ENCODE results near the gene RPRD2. TPM values are rescaled to one million over a fixed set of nuclear protein-coding genes. Genes with fewer than 3 reads are reported as not detected.

RPRD2 gene
- total RNA-seq, 1 donor from 2014 or later = 24.4 TPM

DNA sequence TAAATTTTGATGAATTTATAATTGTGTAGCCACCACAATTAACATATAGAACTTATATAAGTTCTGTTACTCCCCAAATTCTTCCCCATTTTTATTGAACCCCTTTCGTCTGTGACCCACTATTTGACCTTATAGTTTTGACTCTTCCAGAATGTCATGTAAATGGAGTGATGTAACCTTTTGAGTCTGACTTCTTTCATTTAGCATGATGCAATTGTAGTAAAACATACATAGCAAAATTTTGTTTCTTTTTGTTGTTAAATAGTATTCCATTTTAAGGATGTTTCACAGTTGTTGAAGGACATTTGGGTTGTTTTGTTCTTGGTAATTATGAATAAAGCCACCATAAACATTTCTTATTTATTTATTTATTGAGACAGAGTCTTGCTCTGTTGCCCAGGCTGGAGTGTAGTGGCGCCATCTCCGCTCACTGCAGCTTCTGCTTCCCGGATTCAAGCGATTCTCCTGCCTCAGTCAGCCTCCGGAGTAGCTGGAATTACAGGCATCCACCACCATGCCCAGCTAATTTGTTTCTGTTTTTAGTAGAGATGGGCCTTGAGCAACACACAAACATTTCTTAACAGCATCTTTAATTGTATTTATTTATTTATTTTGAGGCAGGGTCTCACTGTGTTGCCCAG, 33.6 kb downstream of the RPRD2 start:
- H3K4me1 Mint-ChIP-seq (ENCODE audit: low read depth) = no peaks in the 10 kb centered on the region
- no peak overlapping the region for H3K27ac Mint-ChIP-seq
- H3K4me3 Mint-ChIP-seq = no peak overlapping the region
- peaks cover 10% of the 10 kb centered on the region for H3K9me3 Mint-ChIP-seq
- H3K27me3 Mint-ChIP-seq (ENCODE audit: insufficient read depth) = no peaks in the 10 kb centered on the region
- DNase-seq (ENCODE audit: low spot score) = no peak
- intact Hi-C loops (cut with micrococcal nuclease) = no loop called here
- peaks cover 14% of the 10 kb centered on the region for H3K36me3 Mint-ChIP-seq (ENCODE audit: low read depth)

DNA sequence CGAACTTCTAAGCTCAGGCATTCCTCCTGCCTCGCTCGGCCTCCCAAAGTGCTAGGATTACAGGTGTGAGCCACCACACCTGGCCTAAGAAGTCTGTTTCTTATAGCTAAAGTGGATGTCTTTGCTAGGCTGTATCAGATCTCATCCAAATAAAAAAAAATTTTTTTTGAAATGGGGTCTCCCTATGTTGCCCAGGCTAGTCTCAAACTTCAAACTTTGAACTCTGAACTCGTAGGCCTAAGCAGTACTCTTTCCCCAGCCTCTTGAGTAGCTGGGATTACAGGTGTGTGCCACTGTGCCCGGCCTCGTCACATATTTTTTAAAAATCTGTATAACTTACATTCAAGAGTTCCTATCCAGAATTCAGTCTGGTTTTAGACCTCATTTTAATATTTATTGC, 40.5 kb downstream of the RPRD2 start:
- Mint-ChIP-seq H3K27me3 (ENCODE audit: insufficient read depth) (no peaks in the 10 kb centered on the region), H3K4me3 (no peak overlapping the region), H3K9me3 (peaks cover 6% of the 10 kb centered on the region), H3K36me3 (ENCODE audit: low read depth) (peaks cover 5% of the 10 kb centered on the region), H3K4me1 (ENCODE audit: low read depth) (peaks cover 7% of the 10 kb centered on the region), H3K27ac (no peak overlapping the region)
- no peak for DNase-seq (ENCODE audit: low spot score)
- intact Hi-C loops (cut with micrococcal nuclease) = no loop called here

DNA sequence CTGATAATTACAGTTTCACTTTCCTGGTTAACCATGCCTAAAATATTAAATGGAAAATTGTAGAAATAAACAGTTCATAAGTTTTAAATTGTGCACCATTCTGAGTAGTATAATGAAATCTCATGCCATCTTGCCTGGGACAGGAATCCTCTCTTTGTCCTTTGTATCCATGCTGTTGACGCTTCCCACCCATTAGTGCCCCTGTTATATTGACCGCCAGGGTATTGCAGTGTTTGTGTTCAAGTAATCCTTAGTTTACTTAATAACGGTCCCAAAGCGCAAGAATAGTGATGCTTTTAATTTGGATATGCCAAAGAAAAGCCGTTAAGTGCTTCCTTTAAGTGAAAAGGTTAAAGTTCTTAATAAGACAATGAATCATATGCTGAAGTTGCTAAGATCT, 41.7 kb downstream of the RPRD2 start:
- no peak overlapping the region for H3K27ac Mint-ChIP-seq
- no peak overlapping the region for H3K4me3 Mint-ChIP-seq
- no peaks in the 10 kb centered on the region for H3K9me3 Mint-ChIP-seq
- DNase-seq (ENCODE audit: low spot score) = no peak
- H3K4me1 Mint-ChIP-seq (ENCODE audit: low read depth) = peaks cover 15% of the 10 kb centered on the region
- no peaks in the 10 kb centered on the region for H3K27me3 Mint-ChIP-seq (ENCODE audit: insufficient read depth)
- intact Hi-C loops (cut with micrococcal nuclease) = no loop called here
- peaks cover 3% of the 10 kb centered on the region for H3K36me3 Mint-ChIP-seq (ENCODE audit: low read depth)

DNA sequence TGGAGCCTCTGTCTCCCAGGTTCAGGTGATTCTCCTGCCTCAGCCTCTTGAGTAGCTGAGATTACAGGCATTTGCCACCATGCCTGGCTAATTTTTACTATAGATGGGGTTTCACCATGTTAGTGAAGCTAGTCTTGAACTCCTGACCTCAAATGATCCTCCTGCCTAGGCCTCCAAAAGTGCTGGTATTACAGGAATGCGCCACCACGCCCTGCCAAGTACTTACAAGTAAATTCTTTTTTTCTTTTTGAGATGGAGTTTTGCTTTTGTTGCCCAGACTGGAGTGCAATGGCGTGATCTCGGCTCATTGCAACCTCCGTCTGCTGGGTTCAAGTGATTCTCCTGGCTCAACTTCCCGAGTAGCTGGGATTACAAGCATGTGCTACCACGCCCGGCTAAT, 42.5 kb downstream of the RPRD2 start:
- H3K4me1 Mint-ChIP-seq (ENCODE audit: low read depth) = peaks cover 16% of the 10 kb centered on the region
- intact Hi-C loops (cut with micrococcal nuclease) = no loop called here
- no peak overlapping the region for H3K4me3 Mint-ChIP-seq
- no peak for DNase-seq (ENCODE audit: low spot score)
- H3K27me3 Mint-ChIP-seq (ENCODE audit: insufficient read depth) = no peaks in the 10 kb centered on the region
- no peak overlapping the region for H3K27ac Mint-ChIP-seq
- H3K36me3 Mint-ChIP-seq (ENCODE audit: low read depth) = peaks cover 3% of the 10 kb centered on the region
- no peaks in the 10 kb centered on the region for H3K9me3 Mint-ChIP-seq

DNA sequence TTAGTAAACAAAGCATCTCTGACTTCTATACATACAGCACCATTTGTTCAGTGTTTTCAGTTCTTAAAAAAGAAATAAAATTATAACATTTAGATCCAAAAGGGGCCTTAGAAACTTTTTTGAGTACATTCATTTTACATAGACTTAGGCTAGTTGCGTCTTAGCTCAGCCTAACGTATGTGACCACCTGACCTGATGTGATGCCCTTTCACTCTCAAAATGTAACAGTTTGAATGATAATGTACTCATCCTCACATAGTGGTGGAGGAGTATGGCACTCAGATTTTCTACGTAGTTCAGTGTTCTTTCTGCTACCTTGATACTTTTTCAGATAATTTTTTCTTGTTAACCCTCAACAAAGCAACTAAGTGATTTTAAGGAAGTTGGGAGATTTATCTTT, 43.4 kb downstream of the RPRD2 start:
- intact Hi-C loops (cut with micrococcal nuclease) = no loop called here
- DNase-seq (ENCODE audit: low spot score) = no peak
- Mint-ChIP-seq H3K4me3 (no peak overlapping the region), H3K27ac (no peak overlapping the region), H3K27me3 (ENCODE audit: insufficient read depth) (no peaks in the 10 kb centered on the region), H3K4me1 (ENCODE audit: low read depth) (peaks cover 18% of the 10 kb centered on the region), H3K36me3 (ENCODE audit: low read depth) (peaks cover 3% of the 10 kb centered on the region), H3K9me3 (no peaks in the 10 kb centered on the region)

DNA sequence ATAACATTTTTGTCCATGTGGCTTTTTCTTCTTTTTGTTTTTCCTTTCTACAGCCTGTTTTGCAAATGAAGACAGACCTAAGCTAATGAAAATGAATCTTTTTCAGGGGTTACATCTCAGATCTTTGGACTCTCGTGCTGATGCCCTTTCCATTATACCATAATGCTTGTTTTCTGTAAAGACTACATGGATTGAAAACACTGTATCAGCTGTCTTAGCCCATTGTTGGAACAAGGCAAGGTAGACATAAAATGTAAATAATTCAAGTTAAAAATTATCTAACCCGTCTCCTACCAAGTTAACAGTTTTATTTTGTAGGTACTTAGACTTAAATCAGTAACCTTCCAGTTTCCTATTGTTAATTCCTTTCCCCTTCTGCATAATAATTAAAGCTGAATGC, 44.9 kb downstream of the RPRD2 start:
- no peak overlapping the region for H3K4me3 Mint-ChIP-seq
- H3K4me1 Mint-ChIP-seq (ENCODE audit: low read depth) = peaks cover 26% of the 10 kb centered on the region
- H3K9me3 Mint-ChIP-seq = no peaks in the 10 kb centered on the region
- no peaks in the 10 kb centered on the region for H3K27me3 Mint-ChIP-seq (ENCODE audit: insufficient read depth)
- peaks cover 2% of the 10 kb centered on the region for H3K36me3 Mint-ChIP-seq (ENCODE audit: low read depth)
- intact Hi-C loops (cut with micrococcal nuclease) = no loop called here
- H3K27ac Mint-ChIP-seq = no peak overlapping the region
- no peak for DNase-seq (ENCODE audit: low spot score)

DNA sequence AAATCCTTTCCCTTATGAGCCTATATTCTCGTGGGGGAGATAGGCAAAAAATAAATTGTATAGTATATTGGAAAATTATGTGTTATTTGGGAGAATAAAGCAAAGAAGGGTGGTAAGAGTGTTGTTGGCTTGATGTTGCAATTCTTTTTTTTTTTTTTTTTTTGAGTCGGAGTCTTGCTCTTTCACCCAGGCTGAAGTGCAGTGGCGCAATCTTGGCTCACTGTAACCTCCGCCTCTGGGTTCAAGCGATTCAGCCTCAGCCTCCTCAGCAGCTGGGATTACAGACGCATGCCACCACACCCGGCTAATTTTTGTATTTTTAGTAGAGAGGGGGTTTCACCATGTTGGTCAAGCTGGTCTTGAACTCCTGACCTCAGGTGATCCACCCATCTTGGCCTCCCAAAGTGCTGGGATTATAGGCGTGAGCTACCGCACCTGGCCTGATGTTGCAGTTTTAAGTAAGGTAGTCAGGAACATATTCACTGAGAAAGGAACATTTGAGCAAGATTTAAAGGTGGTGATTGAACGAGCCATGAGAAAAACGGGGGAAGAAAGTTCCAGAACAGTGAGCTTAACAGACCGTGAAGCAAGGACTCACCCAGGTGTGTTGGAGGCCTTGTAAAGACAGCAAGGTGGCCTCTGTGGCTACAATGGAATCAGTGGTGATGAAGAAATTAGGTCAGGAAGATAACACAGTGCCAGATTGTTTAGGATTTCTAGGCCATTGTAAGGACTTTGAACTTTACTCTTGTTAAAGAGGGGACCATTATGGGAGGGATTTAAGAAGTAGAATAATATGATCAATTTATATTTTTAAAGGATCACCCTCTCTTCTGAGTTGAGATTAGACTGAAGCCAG, 45.8 kb downstream of the RPRD2 start:
- no peaks in the 10 kb centered on the region for H3K9me3 Mint-ChIP-seq
- intact Hi-C loops (cut with micrococcal nuclease) = no loop called here
- H3K4me3 Mint-ChIP-seq = no peak overlapping the region
- H3K4me1 Mint-ChIP-seq (ENCODE audit: low read depth) = peaks cover 26% of the 10 kb centered on the region
- DNase-seq (ENCODE audit: low spot score) = no peak
- no peaks in the 10 kb centered on the region for H3K27me3 Mint-ChIP-seq (ENCODE audit: insufficient read depth)
- peaks cover 3% of the 10 kb centered on the region for H3K36me3 Mint-ChIP-seq (ENCODE audit: low read depth)
- no peak overlapping the region for H3K27ac Mint-ChIP-seq

DNA sequence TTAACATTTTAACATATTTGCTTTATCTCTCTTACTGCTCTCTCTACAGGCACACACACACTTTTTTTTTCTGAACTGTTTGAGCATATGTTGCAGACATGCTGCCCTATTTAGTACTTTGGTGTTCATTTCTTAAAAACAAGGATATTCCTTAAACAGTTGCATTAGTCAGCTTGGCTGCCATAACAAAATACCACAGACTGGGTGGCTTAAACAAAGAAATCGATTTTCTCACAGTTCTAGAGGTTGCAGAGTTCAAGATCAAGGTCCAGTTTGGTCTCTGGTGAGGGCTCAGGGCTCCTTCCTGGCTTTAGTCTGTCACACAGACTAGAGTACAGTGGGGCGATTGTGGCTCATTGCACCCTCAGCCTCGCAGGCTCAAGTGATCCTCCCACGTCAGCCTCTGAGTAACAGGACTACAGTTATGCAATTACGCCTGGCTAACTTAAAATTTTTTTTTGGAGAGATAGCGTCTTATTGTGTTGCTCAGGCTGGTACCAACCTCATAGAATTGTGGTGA, 46.7 kb downstream of the RPRD2 start:
- intact Hi-C loops (cut with micrococcal nuclease) = loop anchor here (1.0 kb wide), 1 partner anchor 10 kb away; no protein-coding TSS in a partner anchor
- peaks cover 25% of the 10 kb centered on the region for H3K4me1 Mint-ChIP-seq (ENCODE audit: low read depth)
- no peaks in the 10 kb centered on the region for H3K27me3 Mint-ChIP-seq (ENCODE audit: insufficient read depth)
- no peak overlapping the region for H3K27ac Mint-ChIP-seq
- peaks cover 2% of the 10 kb centered on the region for H3K36me3 Mint-ChIP-seq (ENCODE audit: low read depth)
- no peak for DNase-seq (ENCODE audit: low spot score)
- no peak overlapping the region for H3K4me3 Mint-ChIP-seq
- no peaks in the 10 kb centered on the region for H3K9me3 Mint-ChIP-seq

DNA sequence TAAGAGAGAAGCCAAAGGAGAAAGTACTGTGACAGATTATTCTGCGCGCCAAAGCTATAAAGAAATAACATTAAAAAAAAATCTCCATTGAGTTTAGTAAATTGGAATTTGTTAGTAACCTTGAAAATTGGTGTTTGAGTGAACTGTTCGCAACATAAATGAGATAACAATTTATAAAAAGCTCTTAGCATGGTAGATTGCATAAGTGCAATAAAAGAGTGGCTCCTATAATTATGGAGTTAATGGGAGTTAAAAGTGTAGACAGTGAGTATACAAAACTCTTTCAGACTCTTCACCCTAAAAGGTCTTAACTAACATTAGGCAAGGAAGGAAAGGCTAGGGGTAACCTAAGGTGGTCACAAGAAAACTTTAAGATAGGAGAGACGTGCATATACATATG, 50.6 kb downstream of the RPRD2 start:
- no peak overlapping the region for H3K27ac Mint-ChIP-seq
- H3K27me3 Mint-ChIP-seq (ENCODE audit: insufficient read depth) = no peaks in the 10 kb centered on the region
- H3K9me3 Mint-ChIP-seq = no peaks in the 10 kb centered on the region
- peaks cover 38% of the 10 kb centered on the region for H3K4me1 Mint-ChIP-seq (ENCODE audit: low read depth)
- peaks cover 9% of the 10 kb centered on the region for H3K36me3 Mint-ChIP-seq (ENCODE audit: low read depth)
- H3K4me3 Mint-ChIP-seq = no peak overlapping the region
- intact Hi-C loops (cut with micrococcal nuclease) = no loop called here
- no peak for DNase-seq (ENCODE audit: low spot score)

DNA sequence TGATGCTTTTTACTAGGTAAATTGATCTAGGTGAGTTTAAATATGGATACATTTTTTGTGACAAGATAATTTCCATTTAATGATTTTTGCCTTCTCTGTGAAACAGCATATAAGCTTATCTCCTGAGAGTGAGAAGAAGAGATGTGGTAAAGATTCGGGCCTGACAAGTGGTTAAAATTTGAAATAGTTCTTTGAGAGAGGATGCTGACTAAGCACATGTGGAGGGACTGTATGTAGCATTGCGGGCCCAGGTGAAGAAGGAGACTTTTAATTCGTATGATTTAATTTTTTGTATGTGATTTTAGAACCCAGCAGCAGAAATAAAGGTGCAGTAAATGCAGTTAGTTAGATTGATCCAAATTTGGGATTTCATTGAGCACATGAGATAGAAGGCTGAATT, 51.9 kb downstream of the RPRD2 start:
- Mint-ChIP-seq H3K4me1 (ENCODE audit: low read depth) (peaks cover 29% of the 10 kb centered on the region), H3K27ac (no peak overlapping the region), H3K9me3 (no peaks in the 10 kb centered on the region), H3K36me3 (ENCODE audit: low read depth) (peaks cover 9% of the 10 kb centered on the region), H3K4me3 (no peak overlapping the region), H3K27me3 (ENCODE audit: insufficient read depth) (no peaks in the 10 kb centered on the region)
- DNase-seq (ENCODE audit: low spot score) = no peak
- intact Hi-C loops (cut with micrococcal nuclease) = no loop called here

DNA sequence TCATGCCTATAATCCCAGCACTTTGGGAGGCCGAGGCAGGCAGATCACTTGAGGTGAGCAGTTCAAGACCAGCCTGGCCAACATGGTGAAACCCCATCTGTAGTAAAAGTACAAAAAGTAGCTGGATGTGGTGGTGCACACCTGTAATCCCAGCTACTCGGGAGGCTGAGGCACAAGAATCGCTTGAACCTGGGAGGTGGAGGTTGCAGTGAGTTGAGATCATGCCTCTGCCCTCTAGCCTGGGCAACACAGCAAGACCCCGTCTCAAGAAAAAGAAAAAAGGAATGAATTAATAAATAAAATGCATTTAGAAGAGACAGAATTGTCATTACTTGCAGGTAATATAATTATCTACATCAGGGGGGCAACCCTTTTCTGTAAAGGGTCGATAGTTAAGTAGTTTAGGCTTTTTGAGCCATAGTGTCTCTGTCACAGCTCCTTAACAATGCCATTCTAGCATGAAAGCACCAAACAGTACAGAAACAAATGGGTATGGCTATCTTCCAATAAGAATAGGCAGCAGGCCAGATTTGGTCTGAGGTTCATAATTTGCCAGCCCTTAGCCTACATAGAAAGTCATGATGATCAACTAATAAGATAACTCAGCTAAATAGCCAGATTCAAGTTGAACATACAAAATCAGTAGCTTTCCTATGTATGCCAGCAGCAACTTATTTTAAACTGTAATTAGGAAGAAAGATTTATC, 56.8 kb downstream of the RPRD2 start:
- Mint-ChIP-seq H3K27me3 (ENCODE audit: insufficient read depth) (no peaks in the 10 kb centered on the region), H3K27ac (no peak overlapping the region), H3K9me3 (no peaks in the 10 kb centered on the region), H3K4me1 (ENCODE audit: low read depth) (peaks cover 17% of the 10 kb centered on the region), H3K4me3 (no peak overlapping the region), H3K36me3 (ENCODE audit: low read depth) (peaks cover 7% of the 10 kb centered on the region)
- intact Hi-C loops (cut with micrococcal nuclease) = loop anchor here (1.0 kb wide), 1 partner anchor 9 kb away; no protein-coding TSS in a partner anchor
- DNase-seq (ENCODE audit: low spot score) = no peak

DNA sequence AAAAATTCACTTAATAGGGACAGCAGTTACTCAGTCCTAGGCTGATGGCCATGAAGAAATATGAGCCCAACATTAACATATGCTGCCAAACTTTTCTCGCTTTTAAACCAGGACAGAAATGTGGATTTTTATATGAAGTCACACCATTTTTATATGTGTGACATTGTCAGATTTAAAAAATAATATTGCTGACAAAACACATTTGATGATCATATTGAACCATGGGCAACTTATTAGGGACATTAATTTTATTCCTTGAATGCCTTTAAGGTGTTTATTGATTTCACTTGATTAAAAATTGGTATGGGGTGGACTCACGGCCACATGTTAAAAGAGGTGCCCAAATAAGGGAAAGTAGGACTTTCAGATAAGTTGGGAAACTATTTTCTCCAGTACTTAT, 58.6 kb downstream of the RPRD2 start:
- intact Hi-C loops (cut with micrococcal nuclease) = no loop called here

DNA sequence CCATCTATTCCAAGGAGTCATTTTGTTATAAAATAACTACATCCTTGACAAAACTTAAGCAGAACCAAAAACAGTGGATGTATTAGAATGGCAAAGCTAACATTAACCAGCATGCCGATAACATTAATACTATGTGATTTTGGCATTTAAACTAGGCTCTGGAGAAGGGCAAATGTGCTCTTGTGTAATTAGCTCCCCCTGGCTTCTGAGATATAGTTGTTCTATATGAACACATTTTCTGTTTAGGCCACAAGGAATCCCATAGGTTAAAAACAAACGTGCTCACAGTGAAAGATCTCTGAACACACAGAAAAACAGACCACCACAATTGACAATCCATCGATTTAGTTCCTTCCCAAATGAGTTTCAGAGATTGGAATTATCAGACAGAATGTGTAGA, 65.9 kb downstream of the RPRD2 start:
- no peak for DNase-seq (ENCODE audit: low spot score)
- no peak overlapping the region for H3K4me3 Mint-ChIP-seq
- intact Hi-C loops (cut with micrococcal nuclease) = loop anchor here (1.0 to 5.0 kb wide), 2 partner anchors 63 to 175 kb away; no protein-coding TSS in a partner anchor
- peaks cover 9% of the 10 kb centered on the region for H3K36me3 Mint-ChIP-seq (ENCODE audit: low read depth)
- H3K27me3 Mint-ChIP-seq (ENCODE audit: insufficient read depth) = no peaks in the 10 kb centered on the region
- peak overlapping the region; percentile 3 for H3K27ac Mint-ChIP-seq
- peaks cover 4% of the 10 kb centered on the region for H3K4me1 Mint-ChIP-seq (ENCODE audit: low read depth)
- H3K9me3 Mint-ChIP-seq = no peaks in the 10 kb centered on the region

More for the DNA sequence above, 58.6 kb downstream of the RPRD2 start:
- H3K9me3 Mint-ChIP-seq = no peaks in the 10 kb centered on the region
- DNase-seq (ENCODE audit: low spot score) = no peak
- H3K4me1 Mint-ChIP-seq (ENCODE audit: low read depth) = peaks cover 8% of the 10 kb centered on the region
- no peaks in the 10 kb centered on the region for H3K27me3 Mint-ChIP-seq (ENCODE audit: insufficient read depth)
- no peak overlapping the region for H3K27ac Mint-ChIP-seq
- no peak overlapping the region for H3K4me3 Mint-ChIP-seq
- H3K36me3 Mint-ChIP-seq (ENCODE audit: low read depth) = peaks cover 7% of the 10 kb centered on the region

Data from activated T-helper 1 cell treated with anti-CD3 and anti-CD28 coated beads, Interleukin-12 subunit alpha, Interleukin-12 subunit beta, Interleukin-2, Interleukin-4 antibody, amounts not matched to agents 30 ng/mL and 10 ng/mL and 1 ng/mL, durations not matched to agents 14 hours and 24 hours and 36 hours (primary cell).